ENCODE results near the gene PSMD7. TPM values are rescaled to one million over a fixed set of nuclear protein-coding genes. Genes with fewer than 3 reads are reported as not detected.
"Not testable (repeated sequence)": the region's sequence is repeated elsewhere in the genome, so short reads cannot be mapped to it uniquely, and the experiment has no call there.

The PSMD7 gene
- total RNA-seq, 2 donors from 2014 or later = 90.5 to 97.2 TPM

DNA sequence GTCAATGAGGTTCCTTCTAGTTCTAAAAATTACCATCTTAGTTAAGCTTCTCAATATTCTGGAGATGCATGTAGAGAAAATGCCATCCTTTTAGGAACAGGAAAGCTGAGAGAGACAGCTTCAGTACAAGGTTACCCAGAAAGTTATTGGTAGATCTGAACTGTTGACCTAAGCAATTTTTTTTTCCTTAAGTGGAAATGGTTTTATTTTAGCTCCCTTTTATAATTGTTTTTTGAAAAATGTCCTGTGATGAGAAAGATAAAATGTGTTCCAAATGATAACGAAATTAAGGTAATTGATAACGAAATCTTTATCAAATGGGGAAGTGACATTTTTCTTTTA, 8.2 kb downstream of the PSMD7 start:
- H3K4me3 Mint-ChIP-seq = no peak overlapping the region
- ATAC-seq (no peak), DNase-seq (no peak)
- H3K9me3 ChIP-seq (ENCODE audit: control insufficient read depth, low read length, poor library complexity, severe bottlenecking) = no peaks in the 10 kb centered on the region
- no peaks in the 10 kb centered on the region for H3K27me3 Mint-ChIP-seq
- H3K27ac Mint-ChIP-seq = peak overlapping the region; percentile 65
- peaks cover 2% of the 10 kb centered on the region for H3K36me3 Mint-ChIP-seq (ENCODE audit: low read depth)
- peaks cover 7% of the 10 kb centered on the region for H3K4me1 Mint-ChIP-seq

GRCh38 chr16:74305281-74305680, 8.7 kb downstream of the PSMD7 start:
- Mint-ChIP-seq H3K36me3 (ENCODE audit: low read depth) (peaks cover 2% of the 10 kb centered on the region), H3K4me1 (peaks cover 8% of the 10 kb centered on the region), H3K27me3 (no peaks in the 10 kb centered on the region), H3K4me3 (no peak overlapping the region), H3K27ac (peak overlapping the region; percentile 65)
- H3K9me3 ChIP-seq (ENCODE audit: control insufficient read depth, low read length, poor library complexity, severe bottlenecking) = no peaks in the 10 kb centered on the region
- ATAC-seq = no peak
- no peak for DNase-seq

DNA sequence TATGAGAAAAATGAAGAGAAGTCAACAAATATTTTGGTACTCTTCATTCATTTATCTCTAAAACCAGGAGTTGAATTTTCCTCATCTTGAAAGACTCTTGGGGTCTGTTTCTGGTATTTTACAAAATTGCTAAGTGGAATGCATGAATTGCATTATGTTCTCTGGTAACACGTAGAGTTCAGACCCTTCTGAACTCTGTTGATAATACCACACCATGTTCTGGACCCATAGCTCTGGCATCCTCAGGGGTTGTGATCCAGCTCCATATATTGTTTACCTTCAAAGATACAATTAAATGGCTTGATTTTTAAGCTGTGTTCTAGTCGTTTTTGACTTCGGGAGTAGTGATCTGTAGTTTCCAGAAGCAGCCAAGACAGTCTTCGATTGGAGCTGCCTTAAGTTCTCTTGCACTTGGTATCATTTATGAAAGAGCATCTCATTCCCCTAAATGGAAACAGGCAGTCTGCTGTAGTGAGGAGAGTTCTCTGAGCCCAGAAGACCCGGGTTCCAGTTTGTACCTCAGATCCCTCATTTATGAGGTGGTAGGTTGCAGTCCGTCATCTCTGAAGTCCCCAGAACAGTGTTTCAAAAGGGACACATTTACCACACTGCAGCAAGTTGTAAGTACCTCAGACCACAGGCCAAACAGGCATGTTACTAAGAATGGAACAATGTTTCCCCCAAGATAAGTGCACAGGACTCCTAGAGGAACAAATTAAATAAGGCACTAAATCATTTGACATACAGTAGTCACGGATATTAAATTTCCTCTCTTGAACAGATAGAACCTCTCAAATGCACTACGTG, 9.6 kb downstream of the PSMD7 start:
- no peaks in the 10 kb centered on the region for H3K9me3 ChIP-seq (ENCODE audit: control insufficient read depth, low read length, poor library complexity, severe bottlenecking)
- Mint-ChIP-seq H3K27me3 (no peaks in the 10 kb centered on the region), H3K4me1 (peaks cover 6% of the 10 kb centered on the region), H3K27ac (no peak overlapping the region), H3K4me3 (no peak overlapping the region), H3K36me3 (ENCODE audit: low read depth) (peaks cover 2% of the 10 kb centered on the region)
- ATAC-seq (no peak), DNase-seq (no peak)

- no peak for DNase-seq
- H3K27me3 Mint-ChIP-seq = no peaks in the 10 kb centered on the region
- H3K4me3 Mint-ChIP-seq = no peak overlapping the region
- H3K36me3 Mint-ChIP-seq (ENCODE audit: low read depth) = peaks cover 2% of the 10 kb centered on the region
- H3K27ac Mint-ChIP-seq = peak overlapping the region; percentile 37
- H3K4me1 Mint-ChIP-seq = peaks cover 5% of the 10 kb centered on the region
- ATAC-seq = no peak
- no peaks in the 10 kb centered on the region for H3K9me3 ChIP-seq (ENCODE audit: control insufficient read depth, low read length, poor library complexity, severe bottlenecking)
These were observed 10.8 kb downstream of the PSMD7 start for GRCh38 chr16:74307383-74307782.

DNA sequence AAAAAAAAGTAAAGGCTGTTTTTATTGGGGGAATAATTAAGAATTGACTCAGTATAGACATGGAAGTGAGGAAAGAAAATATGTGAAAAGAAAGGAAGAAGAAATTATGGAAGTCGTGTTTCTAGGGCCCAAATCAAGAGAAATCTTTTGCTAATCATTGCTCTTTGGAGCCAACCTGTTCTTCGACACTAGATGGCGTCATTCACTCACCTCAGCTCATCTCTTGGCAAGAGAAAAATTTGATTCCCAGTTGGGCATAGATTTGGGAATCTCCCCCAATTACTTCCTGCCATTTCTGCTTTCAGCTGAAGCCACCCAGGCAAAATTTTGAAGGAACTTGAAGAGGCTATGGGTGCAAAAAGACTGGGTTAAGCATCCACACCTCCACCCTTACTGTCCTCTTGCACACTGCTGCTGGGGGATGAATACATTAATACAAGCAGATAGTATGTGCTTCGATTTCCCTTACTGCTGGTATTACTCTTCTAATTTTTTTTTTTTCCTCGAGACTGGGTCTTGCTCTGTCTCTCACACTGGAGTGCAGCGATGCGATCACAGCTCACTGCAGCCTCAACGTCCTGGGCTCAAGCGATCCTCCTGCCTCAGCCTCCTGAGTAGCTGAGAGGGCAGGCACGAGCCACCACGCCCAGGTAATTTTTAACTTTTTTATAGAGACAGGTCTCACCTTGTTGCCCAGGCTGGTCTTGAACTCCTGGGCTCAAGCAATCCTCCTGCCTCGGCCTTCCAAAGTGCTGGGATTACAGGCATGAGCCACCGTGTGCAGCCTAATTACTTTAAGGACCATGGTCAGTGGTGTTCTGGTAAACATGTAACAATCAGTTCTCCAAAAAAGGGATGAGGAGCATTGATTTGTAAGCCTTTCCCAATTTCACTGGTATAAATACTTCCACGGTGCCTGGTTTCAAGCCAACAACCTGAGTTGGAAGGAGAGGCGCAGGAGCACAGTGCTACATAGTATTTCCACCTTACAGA, 13.5 kb downstream of the PSMD7 start:
- ATAC-seq (peak; percentile 32), DNase-seq (no peak)
- peaks cover 8% of the 10 kb centered on the region for H3K4me1 Mint-ChIP-seq
- no peaks in the 10 kb centered on the region for H3K9me3 ChIP-seq (ENCODE audit: control insufficient read depth, low read length, poor library complexity, severe bottlenecking)
- H3K27me3 Mint-ChIP-seq = no peaks in the 10 kb centered on the region
- no peak overlapping the region for H3K4me3 Mint-ChIP-seq
- H3K36me3 Mint-ChIP-seq (ENCODE audit: low read depth) = peaks cover 9% of the 10 kb centered on the region
- no peak overlapping the region for H3K27ac Mint-ChIP-seq

DNA sequence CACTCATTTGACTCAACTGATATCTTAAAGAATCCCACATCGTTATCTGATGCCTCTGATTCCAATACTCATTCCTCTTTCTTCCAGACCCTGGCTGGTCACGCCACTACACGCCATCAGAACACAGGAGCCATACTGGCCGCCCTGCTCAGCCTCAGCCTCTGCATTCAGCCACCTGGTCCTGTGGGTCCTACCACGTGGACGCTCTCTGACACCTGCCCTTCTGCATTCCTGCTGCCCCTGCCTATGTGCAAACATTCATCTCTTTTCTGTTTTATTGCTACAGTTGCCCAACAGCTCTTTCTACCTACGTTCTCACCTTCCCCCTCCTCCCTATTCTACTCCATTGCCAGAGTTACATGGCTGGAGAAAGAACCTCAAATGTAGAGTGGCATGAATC, 18.4 kb downstream of the PSMD7 start:
- peak overlapping the region; percentile 55 for H3K4me3 Mint-ChIP-seq
- H3K4me1 Mint-ChIP-seq = peaks cover 14% of the 10 kb centered on the region
- ATAC-seq = no peak
- peak overlapping the region; percentile 72 for H3K27ac Mint-ChIP-seq
- no peak for DNase-seq
- no peaks in the 10 kb centered on the region for H3K9me3 ChIP-seq (ENCODE audit: control insufficient read depth, low read length, poor library complexity, severe bottlenecking)
- no peaks in the 10 kb centered on the region for H3K27me3 Mint-ChIP-seq
- peaks cover 6% of the 10 kb centered on the region for H3K36me3 Mint-ChIP-seq (ENCODE audit: low read depth)

GRCh38 chr16:74320707-74321106, 24.1 kb downstream of the PSMD7 start:
- no peak overlapping the region for H3K4me3 Mint-ChIP-seq
- DNase-seq = no peak
- H3K9me3 ChIP-seq (ENCODE audit: control insufficient read depth, low read length, poor library complexity, severe bottlenecking) = no peaks in the 10 kb centered on the region
- H3K36me3 Mint-ChIP-seq (ENCODE audit: low read depth) = no peaks in the 10 kb centered on the region
- H3K4me1 Mint-ChIP-seq = peaks cover 6% of the 10 kb centered on the region
- no peaks in the 10 kb centered on the region for H3K27me3 Mint-ChIP-seq
- ATAC-seq = no peak
- H3K27ac Mint-ChIP-seq = no peak overlapping the region

DNA sequence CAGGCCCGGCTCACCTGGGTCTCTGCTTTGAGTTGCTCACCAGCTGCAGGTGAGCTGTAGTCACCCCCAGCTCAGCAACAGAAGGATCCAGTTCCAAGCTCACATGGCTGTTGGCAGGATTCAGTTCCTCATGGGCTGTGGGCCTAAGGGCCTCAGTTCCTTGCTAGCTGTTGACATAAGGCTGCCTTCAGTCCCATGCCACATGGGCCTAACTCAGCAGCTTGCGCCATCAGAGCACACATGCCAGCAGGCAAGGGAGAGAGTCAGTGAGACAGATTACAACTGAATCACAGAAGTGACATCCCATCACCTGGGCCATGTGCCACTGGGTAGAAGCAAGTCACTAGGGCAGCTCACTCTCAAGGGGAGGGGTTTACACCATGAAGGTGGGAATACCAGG, 24.7 kb downstream of the PSMD7 start:
- Mint-ChIP-seq H3K4me1 (peaks cover 5% of the 10 kb centered on the region), H3K36me3 (ENCODE audit: low read depth) (peaks cover 4% of the 10 kb centered on the region), H3K27ac (no peak overlapping the region), H3K27me3 (no peaks in the 10 kb centered on the region), H3K4me3 (no peak overlapping the region)
- H3K9me3 ChIP-seq (ENCODE audit: control insufficient read depth, low read length, poor library complexity, severe bottlenecking) = no peaks in the 10 kb centered on the region
- ATAC-seq = no peak
- DNase-seq = no peak

DNA sequence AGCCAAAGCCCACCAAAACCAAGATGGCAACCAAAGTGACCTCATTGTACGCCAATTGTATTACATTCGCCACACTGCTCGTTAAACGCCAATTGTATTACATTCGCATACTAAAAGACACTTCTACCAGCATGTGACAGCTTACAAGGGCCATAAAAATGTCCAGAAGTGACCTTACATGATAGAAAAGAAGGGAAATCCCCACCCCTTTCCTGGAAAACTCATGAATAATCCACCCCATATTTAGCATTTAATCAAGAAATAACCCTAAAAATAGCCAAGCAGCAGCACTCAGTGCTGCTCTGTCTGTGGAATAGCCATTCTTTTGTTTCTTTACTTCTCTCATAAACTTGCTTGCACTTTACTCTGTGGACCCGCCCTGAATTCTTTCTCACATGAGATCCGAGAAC, 25.7 kb downstream of the PSMD7 start:
- no peak overlapping the region for H3K4me3 Mint-ChIP-seq
- H3K27ac Mint-ChIP-seq = no peak overlapping the region
- peaks cover 6% of the 10 kb centered on the region for H3K36me3 Mint-ChIP-seq (ENCODE audit: low read depth)
- ATAC-seq (no peak), DNase-seq (no peak)
- H3K9me3 ChIP-seq (ENCODE audit: control insufficient read depth, low read length, poor library complexity, severe bottlenecking) = no peaks in the 10 kb centered on the region
- H3K4me1 Mint-ChIP-seq = peaks cover 5% of the 10 kb centered on the region
- H3K27me3 Mint-ChIP-seq = no peaks in the 10 kb centered on the region

GRCh38 chr16:74324777-74325176, 28.2 kb downstream of the PSMD7 start:
- not testable (repeated sequence) for H3K27ac Mint-ChIP-seq; H3K27me3 Mint-ChIP-seq; H3K36me3 Mint-ChIP-seq (ENCODE audit: low read depth); ATAC-seq; DNase-seq; H3K4me1 Mint-ChIP-seq; H3K4me3 Mint-ChIP-seq; H3K9me3 ChIP-seq (ENCODE audit: control insufficient read depth, low read length, poor library complexity, severe bottlenecking)

DNA sequence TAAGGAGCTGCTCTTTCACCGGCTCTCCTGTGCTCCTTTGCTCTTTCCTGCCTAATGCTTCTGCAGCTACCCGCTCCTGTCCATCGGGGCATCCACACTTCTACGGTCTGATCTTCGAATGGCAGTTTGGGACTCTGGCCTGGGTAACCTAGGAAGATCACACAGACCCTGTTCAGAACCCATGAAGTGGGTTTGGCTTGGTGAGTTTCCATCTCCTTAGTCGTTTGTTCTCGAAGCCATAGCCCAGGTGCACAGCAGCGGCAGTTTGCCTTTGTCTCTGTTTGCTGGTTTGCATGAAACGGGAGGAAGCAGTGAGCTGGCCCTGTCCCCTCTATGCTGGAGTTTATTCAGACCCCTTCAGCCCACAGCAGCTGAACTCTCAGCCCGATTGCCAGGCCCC, 29.0 kb downstream of the PSMD7 start:
- peaks cover 6% of the 10 kb centered on the region for H3K36me3 Mint-ChIP-seq (ENCODE audit: low read depth)
- no peak overlapping the region for H3K27ac Mint-ChIP-seq
- ATAC-seq (no peak), DNase-seq (no peak)
- no peaks in the 10 kb centered on the region for H3K27me3 Mint-ChIP-seq
- H3K4me3 Mint-ChIP-seq = no peak overlapping the region
- no peaks in the 10 kb centered on the region for H3K4me1 Mint-ChIP-seq
- H3K9me3 ChIP-seq (ENCODE audit: control insufficient read depth, low read length, poor library complexity, severe bottlenecking) = no peaks in the 10 kb centered on the region

DNA sequence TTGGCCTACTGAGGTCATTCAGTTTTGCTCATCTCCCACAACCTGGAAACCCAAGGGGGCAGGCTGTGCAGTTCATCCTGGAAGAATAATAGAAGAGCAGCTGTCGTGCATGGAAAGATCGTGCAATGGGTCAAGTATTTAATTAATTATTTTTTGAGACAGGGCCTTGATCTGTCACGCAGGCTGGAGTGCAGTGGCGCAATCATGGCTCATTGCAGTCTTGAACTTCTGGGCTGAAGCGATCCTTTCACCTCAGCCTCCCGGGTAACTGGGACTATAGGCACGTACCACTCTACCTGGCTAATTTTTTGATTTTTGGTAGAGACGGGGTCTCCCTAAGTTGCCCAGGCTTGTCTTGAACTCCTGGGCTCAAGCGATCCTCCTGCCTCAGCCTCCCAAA, 31.7 kb downstream of the PSMD7 start:
- not testable (repeated sequence) for H3K36me3 Mint-ChIP-seq (ENCODE audit: low read depth); H3K27me3 Mint-ChIP-seq; ATAC-seq

GRCh38 chr16:74332469-74332868, 35.9 kb downstream of the PSMD7 start:
- not testable (repeated sequence) for DNase-seq; H3K27me3 Mint-ChIP-seq; H3K4me1 Mint-ChIP-seq; ATAC-seq; H3K9me3 ChIP-seq (ENCODE audit: control insufficient read depth, low read length, poor library complexity, severe bottlenecking); H3K36me3 Mint-ChIP-seq (ENCODE audit: low read depth); H3K27ac Mint-ChIP-seq; H3K4me3 Mint-ChIP-seq

More for the DNA sequence above, 31.7 kb downstream of the PSMD7 start:
- not testable (repeated sequence) for H3K4me1 Mint-ChIP-seq; H3K27ac Mint-ChIP-seq; H3K4me3 Mint-ChIP-seq; H3K9me3 ChIP-seq (ENCODE audit: control insufficient read depth, low read length, poor library complexity, severe bottlenecking); DNase-seq

Data from T-helper 17 cell (primary cell).